ENCODE results near the gene SORCS3. TPM values are rescaled to one million over a fixed set of nuclear protein-coding genes. Genes with fewer than 3 reads are reported as not detected.

SORCS3 gene
- total RNA-seq, 2 donors from 2014 or later: not detected

DNA sequence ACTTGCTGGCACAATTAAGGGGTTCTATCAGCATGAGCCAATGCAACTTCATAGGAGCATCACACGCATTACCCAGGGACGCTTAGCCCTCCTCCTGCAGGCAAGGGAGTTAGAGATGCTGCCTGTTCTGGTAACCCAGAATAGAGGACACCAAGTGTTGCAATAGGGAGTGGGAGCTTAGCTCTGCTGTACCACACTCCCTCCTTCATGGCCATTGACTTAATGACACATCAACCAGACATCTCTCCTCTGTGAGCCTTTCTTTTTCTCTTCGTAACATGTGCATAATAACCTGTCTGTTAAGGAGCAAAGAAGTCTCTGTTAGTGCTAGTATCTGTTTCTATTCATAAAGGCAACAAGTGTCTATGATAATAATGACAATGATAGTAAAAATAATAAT lies 282.4 kb downstream of the SORCS3 start:
- Histone ChIP-seq H3K27me3 (replicated peaks; ENCODE audit: insufficient read depth) (no peaks in the 10 kb centered on the region), H3K9me3 (no peaks in the 10 kb centered on the region), H3K4me3 (no peak overlapping the region), H3K4me1 (ENCODE audit: control insufficient read depth in 1 of 2, low read depth in 2 of 2) (no peaks in the 10 kb centered on the region), H3K27ac (no peak overlapping the region), H3K36me3 (no peaks in the 10 kb centered on the region)
- DNase-seq (ENCODE audit: low spot score) (no peak), ATAC-seq (ENCODE audit: insufficient number of reproducible peaks, low FRiP score, low read depth) (no peak)
- TF ChIP-seq, protein P1, sequence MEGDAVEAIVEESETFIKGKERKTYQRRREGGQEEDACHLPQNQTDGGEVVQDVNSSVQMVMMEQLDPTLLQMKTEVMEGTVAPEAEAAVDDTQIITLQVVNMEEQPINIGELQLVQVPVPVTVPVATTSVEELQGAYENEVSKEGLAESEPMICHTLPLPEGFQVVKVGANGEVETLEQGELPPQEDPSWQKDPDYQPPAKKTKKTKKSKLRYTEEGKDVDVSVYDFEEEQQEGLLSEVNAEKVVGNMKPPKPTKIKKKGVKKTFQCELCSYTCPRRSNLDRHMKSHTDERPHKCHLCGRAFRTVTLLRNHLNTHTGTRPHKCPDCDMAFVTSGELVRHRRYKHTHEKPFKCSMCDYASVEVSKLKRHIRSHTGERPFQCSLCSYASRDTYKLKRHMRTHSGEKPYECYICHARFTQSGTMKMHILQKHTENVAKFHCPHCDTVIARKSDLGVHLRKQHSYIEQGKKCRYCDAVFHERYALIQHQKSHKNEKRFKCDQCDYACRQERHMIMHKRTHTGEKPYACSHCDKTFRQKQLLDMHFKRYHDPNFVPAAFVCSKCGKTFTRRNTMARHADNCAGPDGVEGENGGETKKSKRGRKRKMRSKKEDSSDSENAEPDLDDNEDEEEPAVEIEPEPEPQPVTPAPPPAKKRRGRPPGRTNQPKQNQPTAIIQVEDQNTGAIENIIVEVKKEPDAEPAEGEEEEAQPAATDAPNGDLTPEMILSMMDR (IDR thresholded peaks at IDR 0.05): no peak

DNA sequence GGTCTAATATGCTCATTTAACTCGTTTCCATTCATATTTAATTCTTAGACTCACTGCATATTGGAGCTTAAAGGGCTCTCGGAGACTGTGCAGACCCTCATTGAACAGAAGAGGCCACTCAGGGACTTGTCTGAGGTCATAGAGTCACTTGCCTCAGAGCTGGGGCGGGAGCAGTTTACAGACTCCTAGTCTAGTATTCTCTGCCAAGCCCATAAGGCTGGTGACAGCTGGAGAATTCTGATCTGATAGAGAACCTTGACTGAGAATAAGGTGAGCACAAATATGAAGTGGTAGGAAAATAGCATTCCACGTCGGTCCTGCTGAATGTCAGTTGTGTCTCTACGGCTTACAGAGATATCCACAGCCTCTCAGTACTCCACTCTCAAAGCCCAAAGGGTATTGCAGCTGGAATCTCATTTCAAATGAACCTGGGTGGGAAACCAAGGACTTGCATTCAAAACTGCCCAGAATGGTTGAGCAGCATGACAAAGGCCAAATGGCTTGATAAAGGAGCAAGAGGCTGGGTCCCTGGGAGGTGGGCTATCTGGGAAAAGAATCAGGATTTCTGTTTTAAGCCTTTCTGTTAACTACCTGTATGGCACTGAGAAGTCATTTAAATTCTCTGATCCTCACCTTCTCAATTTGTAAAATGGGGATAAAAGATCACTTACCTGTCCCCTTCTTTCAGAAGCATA lies 283.2 kb downstream of the SORCS3 start:
- Histone ChIP-seq H3K9me3 (no peaks in the 10 kb centered on the region), H3K36me3 (no peaks in the 10 kb centered on the region), H3K4me3 (no peak overlapping the region), H3K27me3 (replicated peaks; ENCODE audit: insufficient read depth) (no peaks in the 10 kb centered on the region), H3K4me1 (ENCODE audit: control insufficient read depth in 1 of 2, low read depth in 2 of 2) (no peaks in the 10 kb centered on the region), H3K27ac (no peak overlapping the region)
- DNase-seq (ENCODE audit: low spot score) (no peak), ATAC-seq (ENCODE audit: insufficient number of reproducible peaks, low FRiP score, low read depth) (no peak)
- TF ChIP-seq, protein P1 (IDR thresholded peaks at IDR 0.05): no peak

DNA sequence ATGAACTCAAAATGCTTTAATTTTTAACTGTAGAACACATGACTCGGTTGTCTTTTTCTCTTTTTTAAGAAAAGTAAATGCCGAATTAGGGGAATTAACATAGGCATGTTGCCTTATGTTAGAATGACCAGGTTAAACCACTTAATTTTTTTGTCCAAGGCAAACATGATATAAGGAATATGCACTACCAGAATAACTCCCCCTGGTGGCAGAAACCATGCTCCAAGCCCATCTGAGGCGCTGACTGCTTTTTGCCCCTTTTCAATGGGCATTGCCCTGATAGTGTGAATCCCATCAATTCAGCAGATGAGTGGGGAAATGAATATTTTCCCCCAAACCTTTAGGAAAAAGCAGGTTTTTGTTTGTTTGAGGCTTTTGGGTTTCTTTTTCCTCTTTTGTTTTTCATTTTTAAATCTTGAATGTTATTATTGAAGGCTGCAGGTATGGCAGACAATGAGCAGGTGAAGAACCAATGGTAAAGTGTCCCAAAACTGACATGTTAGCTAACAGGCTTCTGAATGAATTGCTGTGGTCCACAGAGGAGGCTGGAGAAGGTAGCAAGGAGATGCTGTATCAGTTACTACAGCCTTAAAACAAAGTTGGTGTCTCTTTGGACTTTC lies 284.3 kb downstream of the SORCS3 start:
- no peaks in the 10 kb centered on the region for H3K27me3 ChIP-seq (replicated peaks; ENCODE audit: insufficient read depth)
- no peak overlapping the region for H3K27ac ChIP-seq
- TF ChIP-seq, protein P1 (IDR thresholded peaks at IDR 0.05): peak; percentile 30
- H3K4me1 ChIP-seq (ENCODE audit: control insufficient read depth in 1 of 2, low read depth in 2 of 2): no peaks in the 10 kb centered on the region
- no peaks in the 10 kb centered on the region for H3K36me3 ChIP-seq
- H3K9me3 ChIP-seq: no peaks in the 10 kb centered on the region
- DNase-seq (ENCODE audit: low spot score) (no peak), ATAC-seq (ENCODE audit: insufficient number of reproducible peaks, low FRiP score, low read depth) (no peak)
- no peak overlapping the region for H3K4me3 ChIP-seq

DNA sequence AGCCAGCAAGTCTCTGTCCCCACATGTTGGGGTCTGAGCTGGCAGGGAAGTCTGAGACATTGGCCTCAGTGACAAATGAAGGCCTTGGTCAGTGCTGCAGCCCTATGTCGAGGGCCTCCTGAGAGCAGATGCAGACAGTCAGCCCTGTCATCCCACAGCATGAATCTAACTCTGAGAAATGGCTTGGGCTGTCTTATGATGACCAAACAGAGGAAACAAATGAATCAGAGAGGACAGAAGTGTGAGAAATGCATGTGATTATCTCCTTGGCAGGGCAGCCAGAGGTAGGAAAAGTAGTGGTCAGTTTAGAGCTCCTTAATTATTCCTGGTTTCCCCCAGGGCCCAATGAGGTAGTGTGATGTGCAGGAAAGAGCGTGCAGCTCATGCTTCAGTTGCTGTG lies 287.6 kb downstream of the SORCS3 start:
- Histone ChIP-seq H3K4me1 (ENCODE audit: control insufficient read depth in 1 of 2, low read depth in 2 of 2) (no peaks in the 10 kb centered on the region), H3K9me3 (no peaks in the 10 kb centered on the region), H3K4me3 (no peak overlapping the region), H3K27ac (no peak overlapping the region), H3K27me3 (replicated peaks; ENCODE audit: insufficient read depth) (no peaks in the 10 kb centered on the region), H3K36me3 (no peaks in the 10 kb centered on the region)
- DNase-seq (ENCODE audit: low spot score) (no peak), ATAC-seq (ENCODE audit: insufficient number of reproducible peaks, low FRiP score, low read depth) (no peak)
- TF ChIP-seq, protein P1 (IDR thresholded peaks at IDR 0.05): no peak

DNA sequence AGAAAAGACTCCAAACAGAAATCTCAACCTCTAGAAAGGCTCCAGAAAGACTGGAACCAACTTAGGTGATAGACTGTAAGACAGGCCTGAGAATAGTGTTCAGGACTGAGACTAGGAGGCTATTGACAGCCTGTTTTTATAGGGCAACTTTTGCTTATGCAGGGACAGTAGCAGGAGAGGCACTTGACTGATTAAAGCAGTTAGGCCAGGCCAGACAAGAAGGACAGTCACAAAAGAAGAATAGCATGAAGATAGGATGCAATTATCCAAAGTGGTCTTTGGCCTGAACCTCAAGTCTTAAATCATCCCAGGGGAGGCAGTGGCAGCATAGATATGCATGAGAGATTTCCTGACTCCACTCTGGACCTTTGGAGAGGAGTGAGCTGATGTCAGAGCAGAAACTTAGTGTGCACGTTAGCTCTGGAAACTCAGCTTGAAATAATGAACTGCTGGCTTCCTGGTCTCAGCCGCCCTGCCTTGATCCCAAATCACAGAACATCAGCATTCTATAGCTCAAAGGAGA lies 290.6 kb downstream of the SORCS3 start:
- Histone ChIP-seq H3K4me3 (no peak overlapping the region), H3K36me3 (no peaks in the 10 kb centered on the region), H3K27me3 (replicated peaks; ENCODE audit: insufficient read depth) (no peaks in the 10 kb centered on the region), H3K9me3 (no peaks in the 10 kb centered on the region), H3K27ac (no peak overlapping the region), H3K4me1 (ENCODE audit: control insufficient read depth in 1 of 2, low read depth in 2 of 2) (no peaks in the 10 kb centered on the region)
- TF ChIP-seq, protein P1 (IDR thresholded peaks at IDR 0.05): no peak
- ATAC-seq (ENCODE audit: insufficient number of reproducible peaks, low FRiP score, low read depth): no peak
- DNase-seq (ENCODE audit: low spot score): no peak

Measured in thoracic aorta (tissue), 2 donors.